OCI-LY1 (cell line): ENCODE measurements around the gene FADS6.

Experiments
- H2AFZ ChIP-seq: fragments of 200-600 bp; sonication (generic), shearing (Covaris generic); 2 replicates; pipeline ENCODE4 v1.6.0; 2014; ENCODE audit warnings: antibody characterized with exemption, mild to moderate bottlenecking, low read length
- H3F3A ChIP-seq: fragments of 200-600 bp; sonication (generic), shearing (Covaris generic); 2 replicates; pipeline ENCODE4 v1.6.0; 2014; ENCODE audit warnings: mild to moderate bottlenecking, antibody characterized with exemption, low read length, moderate library complexity; ENCODE audit not compliant: insufficient read depth
- H3K27ac ChIP-seq: fragments of 200-600 bp; sonication (generic); 2 replicates; pipeline ENCODE4 v1.5.1; 2014; ENCODE audit warnings: low read length, mixed run types, mild to moderate bottlenecking, low read depth; ENCODE audit not compliant: poor library complexity, severe bottlenecking
- H3K27me3 ChIP-seq: fragments of 200-600 bp; sonication (generic); 2 replicates; pipeline ENCODE4 v1.6.0; 2014; ENCODE audit warnings: antibody characterized with exemption, mild to moderate bottlenecking, low read length, moderate library complexity; ENCODE audit not compliant: insufficient read depth
- H3K36me3 ChIP-seq: fragments of 200-600 bp; sonication (generic); 2 replicates; pipeline ENCODE4 v1.6.1; 2014; ENCODE audit warnings: mild to moderate bottlenecking, antibody characterized with exemption, low read length, moderate library complexity, mixed read lengths; ENCODE audit not compliant: insufficient read depth
- H3K4me1 ChIP-seq: fragments of 200-600 bp; sonication (generic); 2 replicates; pipeline ENCODE4 v1.5.1; 2014; ENCODE audit warnings: mild to moderate bottlenecking, low read length, moderate library complexity; ENCODE audit not compliant: insufficient read depth, severe bottlenecking
- H3K4me2 ChIP-seq: fragments of 200-600 bp; sonication (generic), shearing (Covaris generic); 2 replicates; pipeline ENCODE4 v1.6.1; 2014; ENCODE audit warnings: low read length
- H3K4me3 ChIP-seq: fragments of 200-600 bp; sonication (generic); 2 replicates; pipeline ENCODE4 v1.5.1; 2014; ENCODE audit warnings: low read length, low read depth, mild to moderate bottlenecking, mixed read lengths; ENCODE audit not compliant: poor library complexity, severe bottlenecking
- H3K79me2 ChIP-seq: fragments of 200-600 bp; shearing (Covaris generic); 2 replicates; pipeline ENCODE4 v1.6.1; 2016; ENCODE audit warnings: mixed run types, low read length, mixed read lengths; ENCODE audit not compliant: insufficient read depth
- H3K9ac ChIP-seq: fragments of 200-600 bp; sonication (generic), shearing (Covaris generic); 2 replicates; pipeline ENCODE4 v1.6.1; 2014; ENCODE audit warnings: mild to moderate bottlenecking, low read length, mixed read lengths
- H3K9me2 ChIP-seq: fragments of 200-600 bp; sonication (generic), shearing (Covaris generic); 2 replicates; pipeline ENCODE4 v1.6.1; 2014; ENCODE audit warnings: low read depth, mild to moderate bottlenecking, low read length, mixed read lengths
- H3K9me3 ChIP-seq: fragments of 200-600 bp; shearing (Covaris generic); 2 replicates; pipeline ENCODE4 v1.6.1; 2014; ENCODE audit warnings: low read length, mixed read lengths
- H4K20me1 ChIP-seq: fragments of 200-600 bp; sonication (generic), shearing (Covaris generic); 2 replicates; pipeline ENCODE4 v1.6.0; 2016; ENCODE audit warnings: mild to moderate bottlenecking, low read length; ENCODE audit not compliant: insufficient read depth
- EZH2 ChIP-seq: fragments of 200-600 bp; sonication (generic), shearing (Covaris generic); IDR thresholded peaks from 2 replicates; pipeline ENCODE4 v1.8.0; 2017; ENCODE audit warnings: borderline replicate concordance, mixed run types, mild to moderate bottlenecking, antibody characterized with exemption, low read length, moderate library complexity, mixed read lengths
- TF ChIP-seq, protein P1 (sequence below): fragments of 200-600 bp; sonication (generic), shearing (Covaris generic); IDR thresholded peaks from 2 replicates; pipeline ENCODE4 v1.5.1; 2017; ENCODE audit warnings: mild to moderate bottlenecking, antibody characterized with exemption, low read length, moderate library complexity, mixed read lengths

The FADS6 gene

DNA sequence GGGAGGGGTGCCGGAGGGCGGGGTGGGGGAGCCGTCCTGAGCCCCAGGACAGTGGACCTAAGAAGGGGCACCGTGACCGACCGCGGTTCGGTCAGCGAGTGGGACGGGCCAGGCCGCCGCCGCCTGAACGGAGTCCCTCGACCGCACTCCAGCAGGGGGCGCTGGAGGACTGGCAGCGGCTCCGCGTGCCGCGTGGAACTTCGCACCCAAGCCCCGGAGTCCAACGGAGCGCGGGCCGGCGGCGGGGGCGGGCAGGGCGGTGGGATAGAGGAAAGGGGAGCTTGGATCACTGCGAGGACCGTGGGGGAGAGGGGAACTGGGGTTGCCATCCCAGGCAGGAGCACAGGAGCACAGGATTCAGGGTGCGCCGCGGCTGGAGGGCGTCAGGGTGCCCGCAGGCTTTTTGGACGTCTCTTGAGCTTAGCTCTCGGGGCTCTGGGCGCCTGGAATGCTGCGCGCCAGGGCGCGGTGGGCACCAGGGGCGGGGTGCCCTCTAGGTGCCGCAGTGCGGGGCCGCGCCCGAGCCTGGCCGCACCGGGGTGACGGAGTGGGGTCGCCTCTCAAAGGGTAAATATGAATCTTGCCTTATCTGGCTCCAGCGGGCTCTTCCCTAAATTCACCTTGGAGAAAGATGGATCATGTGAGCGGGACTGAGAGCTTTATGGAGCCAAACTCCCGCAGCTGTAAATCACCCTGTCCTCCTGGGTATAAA is 30.3 kb upstream of the FADS6 start:
- Histone ChIP-seq H2AFZ (no peak overlapping the region), H3K9me3 (no peaks in the 10 kb centered on the region), H4K20me1 (no peaks in the 10 kb centered on the region), H3K9ac (no peak overlapping the region), H3K9me2 (no peaks in the 10 kb centered on the region), H3K4me2 (no peak overlapping the region), H3K79me2 (no peaks in the 10 kb centered on the region), H3F3A (no peaks in the 10 kb centered on the region), H3K4me3 (no peak overlapping the region), H3K27ac (no peak overlapping the region), H3K4me1 (peaks cover 4% of the 10 kb centered on the region), H3K36me3 (no peaks in the 10 kb centered on the region), H3K27me3 (no peaks in the 10 kb centered on the region; the same call in 1 of the 2 replicates)
- TF ChIP-seq, protein P1, sequence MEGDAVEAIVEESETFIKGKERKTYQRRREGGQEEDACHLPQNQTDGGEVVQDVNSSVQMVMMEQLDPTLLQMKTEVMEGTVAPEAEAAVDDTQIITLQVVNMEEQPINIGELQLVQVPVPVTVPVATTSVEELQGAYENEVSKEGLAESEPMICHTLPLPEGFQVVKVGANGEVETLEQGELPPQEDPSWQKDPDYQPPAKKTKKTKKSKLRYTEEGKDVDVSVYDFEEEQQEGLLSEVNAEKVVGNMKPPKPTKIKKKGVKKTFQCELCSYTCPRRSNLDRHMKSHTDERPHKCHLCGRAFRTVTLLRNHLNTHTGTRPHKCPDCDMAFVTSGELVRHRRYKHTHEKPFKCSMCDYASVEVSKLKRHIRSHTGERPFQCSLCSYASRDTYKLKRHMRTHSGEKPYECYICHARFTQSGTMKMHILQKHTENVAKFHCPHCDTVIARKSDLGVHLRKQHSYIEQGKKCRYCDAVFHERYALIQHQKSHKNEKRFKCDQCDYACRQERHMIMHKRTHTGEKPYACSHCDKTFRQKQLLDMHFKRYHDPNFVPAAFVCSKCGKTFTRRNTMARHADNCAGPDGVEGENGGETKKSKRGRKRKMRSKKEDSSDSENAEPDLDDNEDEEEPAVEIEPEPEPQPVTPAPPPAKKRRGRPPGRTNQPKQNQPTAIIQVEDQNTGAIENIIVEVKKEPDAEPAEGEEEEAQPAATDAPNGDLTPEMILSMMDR, result peak; percentile 72
- TF ChIP-seq EZH2, result no peak

DNA sequence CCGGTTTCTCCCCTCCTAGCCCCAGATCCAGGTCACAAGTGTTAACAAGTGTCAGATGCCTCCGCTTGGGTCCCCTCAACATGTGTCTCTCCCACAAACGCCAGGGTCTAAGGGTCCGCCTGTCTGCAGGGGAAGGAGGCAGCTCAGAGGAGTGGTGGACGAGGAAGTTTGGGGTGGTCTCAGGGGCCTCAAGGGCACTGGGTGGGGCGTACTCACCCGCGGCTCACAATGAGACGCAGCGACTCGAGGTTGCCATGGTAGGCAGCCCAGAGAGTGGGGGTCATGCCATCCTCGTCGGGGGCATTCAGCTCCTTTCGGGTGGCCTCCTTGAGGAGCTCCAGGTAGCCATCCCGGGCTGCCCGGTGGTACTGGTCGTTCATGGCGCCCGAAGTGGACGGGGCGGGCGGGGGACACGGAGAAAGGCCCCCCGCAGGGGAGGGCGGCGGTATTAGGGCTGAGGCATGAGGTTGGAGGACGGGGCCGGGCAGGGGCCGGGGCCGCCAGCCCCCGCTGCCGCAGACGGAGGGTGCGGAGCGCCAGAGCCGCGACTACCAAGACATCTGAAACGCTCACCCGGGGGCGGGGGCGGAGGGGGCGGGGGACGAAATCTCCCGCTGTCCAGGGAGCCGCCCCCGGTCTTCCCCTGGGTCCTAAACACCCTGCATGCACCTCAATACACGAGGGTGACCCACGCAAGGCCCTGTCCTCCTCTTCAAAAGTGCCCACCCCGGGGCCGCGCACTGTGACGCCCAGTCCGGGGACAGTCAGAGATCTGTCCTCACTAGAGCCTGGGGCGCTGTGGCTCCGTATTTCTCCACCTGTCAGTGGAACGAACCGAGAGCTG is 29.5 kb upstream of the FADS6 start, which contains the start of gene USH1G:
Gene USH1G, minus strand, starts transcription at position 562 of the 844 bp plus-strand sequence. Its CDS starts 182 bp downstream, at position 380.
- H3K27me3 ChIP-seq, result peaks cover 3% of the 10 kb centered on the region; the same call in 1 of the 2 replicates
- H3K9me2 ChIP-seq, result no peaks in the 10 kb centered on the region
- no peak within 1 kb of the TSS for H3K4me2 ChIP-seq
- H3F3A ChIP-seq, result no peaks in the 10 kb centered on the region
- no peaks in the 10 kb centered on the region for H4K20me1 ChIP-seq
- H3K9me3 ChIP-seq, result no peaks in the 10 kb centered on the region
- TF ChIP-seq, protein P1, result no peak
- TF ChIP-seq EZH2, result no peak
- H2AFZ ChIP-seq, result no peak within 1 kb of the TSS
- H3K4me3 ChIP-seq, result no peak within 1 kb of the TSS
- no peaks in the 10 kb centered on the region for H3K36me3 ChIP-seq
- no peaks in the 10 kb centered on the region for H3K79me2 ChIP-seq
- no peak within 1 kb of the TSS for H3K27ac ChIP-seq
- H3K9ac ChIP-seq, result no peak within 1 kb of the TSS
- H3K4me1 ChIP-seq, result peaks cover 4% of the 10 kb centered on the region

DNA sequence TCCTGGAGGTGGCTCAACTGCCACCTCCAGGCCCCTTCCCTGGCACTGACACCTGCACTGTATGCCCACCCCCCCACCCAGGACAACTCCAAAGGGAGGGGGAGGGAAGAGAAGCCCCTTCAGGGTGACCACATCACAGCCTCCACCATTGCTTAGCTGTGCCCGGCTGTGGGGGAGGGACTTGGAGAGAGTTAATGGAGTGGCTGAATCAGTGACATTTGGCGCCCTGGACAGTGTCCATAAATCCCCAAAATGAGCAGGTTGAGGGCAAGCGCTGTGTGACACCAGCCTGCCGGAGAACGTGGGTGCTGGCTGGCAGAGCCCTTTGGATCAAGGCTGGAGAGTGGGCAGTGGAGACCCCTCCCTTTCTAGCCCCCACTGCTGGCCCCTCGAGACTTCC is 28.7 kb upstream of the FADS6 start:
- H3K4me3 ChIP-seq, result no peak overlapping the region

More for the DNA sequence above, 28.7 kb upstream of the FADS6 start:
- Histone ChIP-seq H3K27me3 (peaks cover 7% of the 10 kb centered on the region; the same call in 1 of the 2 replicates), H3K36me3 (no peaks in the 10 kb centered on the region), H3K4me2 (no peak overlapping the region), H3K9ac (no peak overlapping the region), H3K79me2 (no peaks in the 10 kb centered on the region), H4K20me1 (no peaks in the 10 kb centered on the region), H3K27ac (no peak overlapping the region), H3K4me1 (peaks cover 4% of the 10 kb centered on the region), H2AFZ (no peak overlapping the region), H3K9me2 (no peaks in the 10 kb centered on the region), H3F3A (no peaks in the 10 kb centered on the region), H3K9me3 (no peaks in the 10 kb centered on the region)
- TF ChIP-seq, protein P1, result no peak
- TF ChIP-seq EZH2, result no peak
